HG03565 (cell line): ENCODE measurements around the gene CHN1.

ENCODE experiments used
- ATAC-seq: cut with Tn5 transposase; IDR thresholded peaks from one replicate; pipeline ENCODE4 v1.9.1; 2021; ENCODE audit warnings: mild to moderate bottlenecking, moderate library complexity; ENCODE audit not compliant: unreplicated experiment

CHN1 gene

DNA sequence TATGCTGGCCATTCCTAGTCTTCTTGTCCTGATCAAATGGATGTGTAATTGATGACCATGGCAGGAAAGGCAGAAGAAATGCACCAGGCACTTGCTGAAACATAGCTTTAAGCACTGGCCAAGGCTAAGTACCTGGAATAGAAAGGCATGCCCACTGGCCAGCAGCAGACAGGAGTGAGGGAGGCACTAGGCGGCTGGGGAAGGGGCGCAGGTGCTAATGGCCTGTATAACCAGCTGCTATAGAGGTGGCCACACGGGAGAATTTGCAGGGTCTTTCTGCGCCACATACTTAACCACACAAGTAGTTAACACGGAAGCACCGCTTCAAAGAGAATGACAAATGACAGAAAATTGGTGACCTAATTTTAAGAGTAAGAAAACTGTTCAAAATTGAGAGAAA lies 174.6 kb downstream of the CHN1 start:
- ATAC-seq, result no peak

DNA sequence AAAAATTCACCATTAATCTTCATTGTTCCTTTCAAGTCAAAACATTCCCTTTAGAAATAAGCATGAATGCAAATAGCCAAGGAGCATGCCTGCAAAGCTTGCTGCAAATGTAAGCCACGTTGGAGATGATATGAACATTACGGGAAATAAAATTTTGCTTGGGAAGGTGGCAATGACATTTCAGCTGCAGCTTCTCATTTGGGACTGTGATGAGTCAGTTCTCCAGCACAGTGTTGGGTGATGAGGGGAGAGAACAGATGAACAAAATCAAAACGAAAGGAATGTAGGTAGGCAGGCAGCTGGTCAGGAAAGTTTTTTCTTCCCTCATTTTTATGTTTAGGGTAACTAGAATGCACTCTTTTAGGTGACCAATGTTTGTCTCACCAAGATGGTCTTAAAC lies 175.6 kb downstream of the CHN1 start:
- ATAC-seq, result no peak

DNA sequence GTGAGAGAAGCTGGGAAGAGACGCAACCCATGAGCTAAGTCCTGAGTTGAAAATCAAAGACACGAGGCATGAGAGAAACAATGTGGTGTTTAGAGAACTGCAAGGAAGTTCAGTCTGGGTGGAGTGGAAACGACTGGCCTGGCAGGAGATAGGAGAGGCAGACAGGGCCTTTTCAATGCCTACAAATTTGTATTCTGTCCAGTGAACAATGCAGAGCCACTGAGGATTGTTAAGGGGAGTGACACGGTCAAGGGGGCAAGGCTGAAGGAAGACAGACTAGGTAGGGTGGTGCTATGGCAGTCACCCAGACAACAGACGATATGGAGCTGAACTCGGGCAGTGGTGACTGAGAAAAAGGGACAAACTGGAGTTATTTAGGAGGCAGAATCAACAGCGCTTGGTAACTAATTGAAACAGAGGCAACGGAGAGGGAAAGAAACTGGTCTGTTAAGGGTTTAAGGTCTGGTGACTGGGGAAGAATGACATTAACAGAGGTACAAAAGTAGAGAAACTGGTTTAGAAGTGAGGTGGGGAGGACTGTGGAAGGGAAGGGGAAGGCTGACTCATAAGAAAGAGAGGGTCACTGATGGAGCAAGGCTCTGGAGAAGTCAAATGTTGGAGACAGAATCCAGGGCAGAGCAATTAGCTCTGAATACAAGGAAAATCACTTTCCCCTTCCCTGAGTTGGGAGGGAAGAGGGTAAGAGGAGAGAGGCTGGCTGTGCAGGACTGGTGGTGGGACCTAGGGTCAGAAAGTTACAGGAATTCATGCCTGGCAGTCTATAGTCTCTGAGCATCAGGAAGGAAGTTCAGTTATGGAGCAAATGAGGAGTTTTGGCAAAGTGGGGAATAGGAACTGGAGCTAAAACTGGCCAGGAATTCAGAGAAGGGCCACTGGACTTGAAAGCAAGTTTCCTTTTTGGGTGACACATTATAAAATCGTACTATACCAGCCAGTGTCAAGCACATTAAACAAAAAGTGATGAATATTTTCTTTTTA lies 177.5 kb downstream of the CHN1 start:
- ATAC-seq, result no peak

DNA sequence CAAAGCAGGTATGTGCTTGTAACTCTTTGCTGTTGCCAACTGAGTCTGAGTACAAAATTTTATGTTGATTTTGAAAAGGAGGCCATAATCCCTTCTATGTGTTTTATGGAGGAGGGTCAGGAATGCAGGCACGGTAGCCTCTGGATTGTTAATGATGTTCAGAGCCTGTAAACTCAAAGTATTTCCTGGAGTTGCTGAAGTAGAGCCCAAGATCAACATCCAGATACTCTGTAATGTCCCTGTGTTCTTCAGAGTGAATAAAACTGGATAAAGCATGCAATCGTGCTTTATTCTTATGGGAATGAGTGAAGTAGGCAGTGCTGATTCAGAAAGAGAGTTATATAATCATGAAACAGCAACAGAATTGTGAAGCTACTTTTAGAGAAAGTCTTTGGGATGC lies 179.1 kb downstream of the CHN1 start:
- ATAC-seq, result no peak

DNA sequence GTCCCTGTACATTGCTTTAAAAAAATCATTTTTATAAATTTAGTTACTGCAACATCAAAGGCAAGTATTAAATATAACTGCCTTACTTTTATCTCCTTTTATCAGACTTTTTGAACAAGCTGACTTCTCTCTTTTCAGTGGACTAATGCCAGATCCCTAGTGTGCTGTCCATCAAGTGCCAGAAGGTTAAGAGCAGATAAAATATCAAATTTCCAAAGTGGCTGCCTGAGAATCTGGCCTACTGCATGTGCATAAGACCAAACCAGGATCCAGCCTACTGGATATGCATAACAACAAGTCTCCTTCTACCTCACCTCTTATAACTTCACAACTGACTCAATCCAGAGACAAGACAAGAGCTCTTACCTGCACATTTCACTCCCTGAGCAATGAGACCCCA lies 181.1 kb downstream of the CHN1 start:
- no peak for ATAC-seq

DNA sequence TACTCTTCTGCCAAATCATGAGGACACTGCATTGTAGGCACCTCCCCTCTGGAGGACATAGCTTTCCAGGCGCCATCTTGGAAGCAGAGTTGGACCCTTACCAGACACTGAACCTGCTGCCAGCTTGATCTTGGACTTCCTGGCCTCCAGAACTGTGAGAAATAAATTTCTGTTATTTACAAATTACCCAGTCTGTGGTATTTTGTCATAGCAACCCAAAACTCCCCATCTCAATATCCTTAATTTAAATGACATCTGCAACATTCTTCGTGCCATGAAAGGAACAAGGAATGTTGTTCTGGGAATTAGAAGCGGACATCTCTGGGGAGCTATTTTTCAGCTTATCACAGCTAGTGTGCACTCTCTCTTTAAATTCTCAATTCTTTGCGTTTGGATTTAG lies 183.6 kb downstream of the CHN1 start:
- no peak for ATAC-seq

DNA sequence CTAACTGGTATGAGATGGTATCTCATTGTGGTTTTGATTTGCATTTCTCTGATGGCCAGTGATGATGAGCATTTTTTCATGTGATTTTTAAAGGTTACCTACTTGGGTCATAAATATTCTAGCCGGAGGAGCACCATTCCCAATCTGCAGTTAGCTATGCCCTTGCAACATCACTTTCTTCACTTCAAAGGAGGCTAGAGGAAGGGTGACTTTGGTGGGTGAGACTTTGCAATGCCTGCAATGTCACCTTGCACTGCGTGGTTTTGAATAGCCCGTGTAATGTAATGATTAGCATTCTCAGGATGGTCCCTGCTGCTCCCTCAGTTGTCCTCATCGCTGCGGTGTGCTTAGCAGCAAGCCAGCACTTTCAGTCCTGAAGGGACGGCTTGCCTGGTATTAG lies 184.8 kb downstream of the CHN1 start:
- no peak for ATAC-seq

DNA sequence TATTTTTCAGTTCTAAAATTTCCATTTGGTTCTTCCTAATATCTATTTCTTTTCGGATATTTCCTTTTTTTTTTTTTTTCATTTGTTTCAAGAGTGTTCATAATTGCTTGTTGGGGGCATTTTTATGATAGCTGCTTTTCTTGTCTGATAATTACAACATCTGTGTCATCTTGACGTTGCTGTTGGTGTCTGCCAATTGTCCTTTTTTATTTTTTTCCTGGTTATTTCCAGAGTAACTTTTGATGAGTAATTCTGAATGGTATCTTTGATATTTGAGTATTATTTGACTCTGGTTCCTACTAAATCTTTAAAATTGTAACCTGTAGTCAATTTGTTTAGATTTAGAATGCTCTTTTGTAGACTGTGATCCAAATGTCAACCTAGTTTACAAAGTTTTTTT lies 189.7 kb downstream of the CHN1 start:
- ATAC-seq, result no peak

DNA sequence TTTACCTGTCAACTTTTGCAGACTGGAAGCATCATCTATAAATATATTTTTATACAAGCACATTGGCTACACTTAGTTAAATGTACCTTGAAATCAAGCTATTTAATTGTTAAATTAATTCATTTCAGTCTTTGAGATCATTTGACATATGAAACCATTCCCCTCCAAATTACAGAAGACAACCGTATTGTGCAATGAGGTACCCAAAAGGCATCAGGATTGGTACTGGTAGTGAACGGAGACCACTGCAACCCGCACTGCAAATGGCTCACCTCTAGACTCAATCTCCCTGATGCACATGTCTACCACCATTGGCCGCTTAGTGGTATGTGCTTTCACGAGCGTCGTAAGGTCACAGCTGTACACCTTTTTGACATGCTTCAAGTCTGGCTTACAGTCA lies 193.1 kb downstream of the CHN1 start:
- no peak for ATAC-seq

DNA sequence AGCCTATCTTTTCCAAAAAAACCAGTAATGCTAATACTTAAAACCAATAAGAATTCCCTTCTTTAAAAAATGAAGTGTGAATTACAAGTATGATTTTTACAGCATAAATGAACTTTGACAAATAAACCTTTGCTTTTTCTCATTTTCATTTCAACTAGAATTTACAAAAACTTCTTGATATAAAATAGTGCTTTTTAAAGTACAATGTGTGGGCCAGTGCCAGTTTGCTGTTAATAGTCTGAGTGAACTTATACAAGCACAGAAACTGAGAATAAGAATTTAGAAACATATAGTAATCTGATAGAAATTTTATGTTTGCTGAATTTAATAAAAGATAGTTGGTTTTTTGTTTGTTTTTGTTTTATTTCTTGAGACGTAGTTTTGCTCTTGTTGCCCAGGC lies 197.2 kb downstream of the CHN1 start:
- no peak for ATAC-seq

DNA sequence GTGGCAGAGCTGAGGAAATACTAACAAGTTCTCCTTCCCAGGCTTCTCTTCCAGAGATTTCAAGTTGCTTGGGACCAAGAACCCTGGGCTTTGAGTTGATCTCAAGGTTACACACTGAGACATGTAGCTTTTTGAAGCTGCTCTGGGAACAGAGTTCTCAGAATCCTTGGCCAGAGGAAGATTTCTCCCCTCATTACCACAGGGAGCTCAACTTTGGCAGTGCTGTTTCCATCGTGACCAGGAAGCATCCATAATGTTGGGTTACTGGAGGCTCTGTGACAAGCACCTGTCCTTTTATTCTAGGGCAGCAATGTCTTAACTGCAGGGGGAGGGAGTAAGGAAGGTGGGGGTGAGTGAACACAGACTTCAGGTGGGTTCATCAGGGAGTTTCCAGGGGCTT lies 199.4 kb downstream of the CHN1 start:
- ATAC-seq, result no peak

DNA sequence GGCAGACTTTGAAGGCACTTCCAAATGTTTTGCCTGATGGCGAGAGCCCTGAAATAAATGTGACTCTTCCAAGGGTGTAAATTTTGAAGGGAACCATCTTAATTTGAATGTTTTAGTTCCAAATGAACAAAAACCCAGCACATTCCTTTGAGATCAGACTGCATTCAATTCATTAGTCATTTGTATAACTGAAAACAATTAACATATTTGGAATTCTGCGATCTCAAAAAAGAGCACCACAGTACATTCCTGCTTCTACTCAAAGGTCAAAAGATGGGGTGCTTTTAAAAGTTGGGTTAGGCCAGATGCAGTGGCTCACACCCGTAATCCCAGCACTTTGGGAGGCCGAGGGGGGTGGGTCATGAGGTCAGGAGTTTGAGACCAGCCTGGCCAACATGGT lies 202.7 kb downstream of the CHN1 start:
- no peak for ATAC-seq

DNA sequence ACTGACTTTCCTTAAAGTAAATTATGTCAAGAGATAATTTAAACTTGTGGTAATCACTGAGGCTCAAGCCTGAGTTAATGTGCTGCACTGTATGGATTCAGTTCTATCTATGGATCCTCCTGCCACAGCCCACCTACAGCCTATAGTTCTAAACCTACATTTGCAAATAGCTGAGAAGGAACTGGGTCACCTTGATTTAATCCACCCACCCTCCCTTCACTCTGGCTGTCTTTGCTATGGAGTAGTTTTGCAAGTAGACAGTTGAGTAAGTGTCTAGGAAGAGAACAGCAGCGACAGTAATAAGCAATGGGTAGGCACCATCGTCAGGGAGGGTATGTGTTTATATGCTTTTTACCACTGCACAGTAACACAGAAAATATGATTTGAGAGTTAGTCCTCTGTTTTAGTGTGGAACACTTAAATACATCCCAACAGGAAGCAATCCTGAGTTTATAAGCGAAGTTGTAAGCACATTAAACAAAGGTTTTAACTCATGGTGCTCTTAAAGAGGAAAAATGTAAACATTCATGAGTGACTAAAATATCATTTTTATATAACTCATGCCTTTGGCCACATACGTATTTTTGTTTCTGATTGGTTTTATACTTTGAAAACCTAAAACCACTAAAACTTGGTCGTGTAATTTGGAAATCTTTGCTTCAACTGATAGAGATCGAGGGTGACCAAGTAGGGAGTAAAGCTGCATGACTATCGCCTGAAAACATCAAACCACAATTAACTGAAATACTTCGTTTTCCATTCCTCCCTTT lies 204.6 kb downstream of the CHN1 start:
- ATAC-seq, result no peak

DNA sequence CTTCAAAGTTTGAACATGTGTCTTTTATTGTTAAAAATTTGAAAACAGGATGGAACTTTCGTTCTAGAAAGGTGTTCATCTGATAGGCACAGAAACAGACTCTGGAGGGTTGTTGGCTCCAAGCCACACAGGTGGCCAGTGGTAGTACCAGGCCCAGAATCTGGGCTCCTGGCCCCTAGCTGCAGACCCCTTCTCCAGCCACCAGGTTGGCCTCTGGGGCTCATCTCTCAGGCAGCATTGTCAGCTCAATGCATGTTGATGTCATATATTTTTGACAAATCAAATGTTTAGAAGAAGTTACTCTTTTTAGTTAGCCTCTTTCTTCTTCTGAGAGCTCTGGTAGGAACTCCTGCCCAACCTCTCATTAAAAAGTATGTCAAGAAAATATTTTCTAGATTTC lies 206.4 kb downstream of the CHN1 start:
- no peak for ATAC-seq

DNA sequence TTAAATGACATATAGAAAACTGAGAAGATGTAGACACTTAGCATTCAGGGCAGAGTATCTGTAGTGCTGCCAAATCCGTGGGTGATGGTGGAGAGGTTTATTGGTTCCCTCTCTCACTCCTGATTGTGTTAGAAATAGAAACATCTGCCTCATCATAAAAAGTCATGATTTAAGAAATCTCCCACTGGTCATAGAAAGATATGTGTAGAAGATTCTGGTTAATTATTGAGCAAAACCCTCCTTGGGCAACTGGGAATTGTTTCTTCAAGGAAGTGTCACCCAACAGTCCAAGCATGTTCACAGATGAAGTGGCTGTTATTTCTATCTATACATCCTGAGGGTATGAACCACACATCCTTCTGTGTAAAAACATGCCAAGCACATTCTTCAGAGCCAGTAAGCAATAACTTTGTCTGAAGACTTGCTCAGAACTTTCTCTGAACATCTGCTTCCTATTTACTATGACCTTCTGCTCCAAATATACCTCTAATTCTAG lies 207.4 kb downstream of the CHN1 start:
- ATAC-seq, result no peak

DNA sequence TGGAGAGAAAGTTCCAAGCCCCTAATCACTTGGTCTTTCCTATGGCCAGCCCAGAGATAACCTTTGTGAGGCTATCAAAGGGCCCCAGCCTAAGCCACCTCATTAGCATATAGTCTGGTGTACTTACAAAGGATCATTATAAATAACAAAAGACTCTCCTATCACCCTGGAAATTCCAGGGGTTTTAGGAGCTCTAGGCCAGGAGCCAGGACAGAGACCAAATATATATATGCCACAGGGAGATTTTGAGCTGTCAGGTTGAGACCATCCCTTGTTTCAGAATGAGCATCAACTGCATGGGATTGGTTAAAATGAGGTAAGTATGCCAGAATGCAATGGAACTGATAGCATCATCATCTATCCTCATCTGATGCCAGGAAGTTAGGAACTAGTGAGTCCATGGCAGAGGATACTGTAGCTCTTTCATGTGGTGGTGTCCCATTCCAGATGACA lies 208.8 kb downstream of the CHN1 start:
- ATAC-seq, result no peak

DNA sequence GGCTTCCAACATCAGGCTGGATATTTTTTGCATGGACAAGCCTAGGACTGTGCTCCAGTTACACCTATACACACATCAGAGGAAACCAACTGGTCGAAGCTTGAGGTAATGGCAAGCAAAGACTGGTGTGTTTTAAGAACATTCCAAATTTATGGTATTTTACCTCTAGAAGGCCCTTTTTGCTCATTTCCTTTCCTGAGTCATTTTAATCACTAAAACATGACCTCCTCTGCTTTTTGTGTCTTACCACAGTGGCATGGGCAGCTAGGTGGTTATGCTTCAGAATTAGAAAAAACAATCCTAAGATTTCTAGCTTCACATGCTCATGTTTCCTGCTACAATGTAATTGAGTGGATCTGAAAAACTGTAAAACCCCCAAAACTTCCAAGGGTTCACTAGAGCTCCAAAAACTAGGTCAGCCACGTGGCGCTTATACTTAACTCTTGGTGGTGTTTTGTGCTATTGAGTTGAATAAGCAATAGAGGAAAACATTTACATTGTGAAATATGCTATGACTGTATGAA lies 210.3 kb downstream of the CHN1 start:
- no peak for ATAC-seq

DNA sequence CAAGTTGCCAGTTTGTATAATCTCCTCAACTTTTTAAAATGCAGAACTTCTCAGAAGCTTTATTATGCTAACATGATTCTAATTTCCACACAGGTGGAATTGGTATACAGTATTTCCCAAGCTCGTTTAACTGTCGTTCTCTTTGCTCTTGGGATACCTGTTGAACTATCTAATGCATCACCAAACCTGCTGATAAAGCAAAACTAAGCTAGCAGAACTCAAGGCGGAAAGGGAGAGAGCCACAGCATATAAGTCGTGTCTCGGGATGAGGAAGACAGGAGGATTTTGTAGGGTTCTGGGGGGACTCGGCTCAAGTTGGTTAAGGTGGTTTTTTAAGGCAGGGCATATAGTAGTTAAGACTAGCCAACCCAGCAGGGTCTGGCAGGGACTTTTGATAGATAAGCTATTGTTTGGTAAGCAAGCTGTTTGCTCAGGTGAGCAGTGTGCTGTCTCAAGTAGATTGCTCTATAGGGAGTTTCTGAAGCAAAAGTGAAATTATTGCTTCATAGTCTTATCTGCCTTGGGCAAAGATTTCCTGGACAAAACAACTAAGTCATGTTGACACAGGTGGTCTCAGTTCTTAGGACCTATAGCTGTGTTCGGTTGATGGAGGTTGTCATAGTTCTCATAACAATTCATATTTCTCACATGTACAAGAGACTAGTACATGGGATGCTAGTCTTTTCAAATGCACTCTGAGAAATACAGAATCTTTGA lies 212.7 kb downstream of the CHN1 start:
- no peak for ATAC-seq

DNA sequence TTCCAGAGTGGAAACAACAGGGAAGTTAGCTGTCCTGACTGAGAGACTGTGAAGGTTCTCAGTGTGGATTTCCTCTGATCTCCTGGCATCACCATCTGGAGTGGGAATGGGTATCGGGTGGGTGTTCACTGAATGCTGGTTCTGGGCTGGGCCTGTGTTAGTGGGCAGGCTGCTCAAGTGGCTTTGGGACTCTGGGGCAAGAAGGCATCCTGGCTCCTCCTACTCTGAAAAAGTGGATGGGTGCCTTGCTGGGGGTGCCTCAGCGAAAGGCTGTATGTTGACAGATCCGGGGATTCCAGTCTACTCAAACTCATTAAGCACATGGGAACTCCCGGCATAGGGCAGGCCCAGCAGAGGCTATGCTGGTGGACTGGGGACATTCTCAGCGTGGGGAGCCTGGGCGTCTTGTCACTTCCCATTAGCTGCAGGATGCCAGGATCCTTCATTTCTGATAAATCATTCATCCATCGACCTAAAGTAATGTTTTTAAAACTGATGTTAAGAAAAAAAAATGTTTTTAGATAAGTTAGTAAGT lies 213.4 kb downstream of the CHN1 start:
- no peak for ATAC-seq

DNA sequence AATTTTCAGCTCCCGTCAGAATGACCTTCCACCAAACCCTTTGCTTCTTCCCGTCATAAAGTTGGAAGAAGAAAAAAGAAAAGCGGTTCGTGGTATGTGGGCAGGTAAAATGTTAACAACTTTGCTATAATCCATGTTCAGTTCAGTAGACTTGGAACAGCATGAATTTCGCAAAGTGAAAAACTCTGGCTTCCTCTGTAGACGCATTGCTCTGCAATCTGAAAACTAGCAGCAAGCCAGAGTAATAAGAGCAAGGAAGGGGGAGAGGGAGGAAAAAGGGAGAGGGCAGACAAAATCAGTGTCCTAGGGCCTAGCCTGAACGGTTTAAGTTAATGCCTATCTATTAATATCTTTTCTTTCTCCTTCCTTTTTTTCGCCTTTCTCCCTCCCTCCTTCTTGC lies 214.2 kb downstream of the CHN1 start:
- ATAC-seq, result no peak

DNA sequence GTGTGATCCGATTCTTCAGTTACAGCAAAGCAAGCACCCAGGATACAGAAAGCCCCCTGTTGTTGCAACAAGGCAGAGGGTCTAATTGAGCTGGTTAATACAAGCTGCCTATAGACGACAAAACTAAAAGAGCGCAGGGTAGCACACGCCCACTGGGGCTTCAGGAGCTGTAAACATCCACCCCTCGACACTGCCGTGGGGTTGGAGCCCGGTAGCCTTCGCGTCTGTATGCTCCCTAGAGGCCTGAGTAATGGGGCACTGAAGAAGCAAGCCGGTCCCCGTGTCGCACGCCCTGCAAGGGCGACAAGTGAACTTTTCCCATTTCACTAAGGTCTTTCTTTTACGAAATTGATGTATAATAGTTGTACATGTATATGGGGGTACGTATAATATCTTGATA lies 216.2 kb downstream of the CHN1 start:
- ATAC-seq, result no peak
